HEK293T (cell line): Measurements from ENCODE around the gene SPTBN4.
"Not testable (repeated sequence)": the region's sequence is repeated elsewhere in the genome, so short reads cannot be mapped to it uniquely, and the experiment has no call there.

Source experiments
- CTCF ChIA-PET: fragments of 350-600 bp; formaldehyde crosslinking; extraction: SDS; loops from one replicate; lab custom pipeline; 2021; ENCODE audit warnings: antibody characterized with exemption, inconsistent platforms; lab: Yijun Ruan, JAX
- POLR2A ChIA-PET: fragments of 350-600 bp; formaldehyde crosslinking; extraction: SDS; loops from one replicate; lab custom pipeline; 2020; ENCODE audit warnings: antibody characterized with exemption, inconsistent platforms; lab: Yijun Ruan, JAX
- DNase-seq: peaks from one replicate; pipeline ENCODE4 v3.0.0; 2012; ENCODE audit warnings: mixed read lengths; ENCODE audit errors: extremely low spot score
- ARNT ChIP-seq: fragments of 450-650 bp; IDR thresholded peaks from 2 replicates; pipeline ENCODE4 v1.6.1; 2017; ENCODE audit warnings: mild to moderate bottlenecking
- BHLHE40 ChIP-seq: fragments of 450-650 bp; IDR thresholded peaks from 2 replicates; pipeline ENCODE4 v1.6.1; 2016; ENCODE audit warnings: mild to moderate bottlenecking, moderate library complexity, borderline replicate concordance
- CTBP1 ChIP-seq: fragments of 450-650 bp; IDR thresholded peaks from 2 replicates; pipeline ENCODE4 v1.6.1; 2016; ENCODE audit warnings: borderline replicate concordance
- ELF4 ChIP-seq: fragments of 450-650 bp; IDR thresholded peaks from 2 replicates; pipeline ENCODE4 v1.6.1; 2017; ENCODE audit warnings: antibody characterized with exemption
- FOXA1 ChIP-seq: fragments of 450-650 bp; IDR thresholded peaks from 2 replicates; pipeline ENCODE4 v1.6.1; 2016; ENCODE audit warnings: mild to moderate bottlenecking
- FOXK2 ChIP-seq: fragments of 450-650 bp; IDR thresholded peaks from 2 replicates; pipeline ENCODE4 v1.6.1; 2016; ENCODE audit warnings: mild to moderate bottlenecking
- FOXM1 ChIP-seq: fragments of 450-650 bp; IDR thresholded peaks from 2 replicates; pipeline ENCODE4 v1.6.1; 2017; ENCODE audit warnings: mild to moderate bottlenecking, borderline replicate concordance
- HDGF ChIP-seq: fragments of 450-650 bp; IDR thresholded peaks from 2 replicates; pipeline ENCODE4 v1.6.1; 2017; ENCODE audit warnings: antibody characterized with exemption, borderline replicate concordance
- L3MBTL2 ChIP-seq: fragments of 450-650 bp; conservative IDR thresholded peaks from 2 replicates; pipeline ENCODE4 v1.6.1; 2016; ENCODE audit warnings: mild to moderate bottlenecking
- LEF1 ChIP-seq: fragments of 450-650 bp; IDR thresholded peaks from 2 replicates; pipeline ENCODE4 v1.6.1; 2017; ENCODE audit warnings: mild to moderate bottlenecking, borderline replicate concordance
- NFRKB ChIP-seq: fragments of 450-650 bp; IDR thresholded peaks from 2 replicates; pipeline ENCODE4 v1.6.1; 2016; ENCODE audit warnings: mild to moderate bottlenecking, moderate library complexity
- PKNOX1 ChIP-seq: fragments of 450-650 bp; IDR thresholded peaks from 2 replicates; pipeline ENCODE4 v1.6.1; 2016
- SP1 ChIP-seq: fragments of 450-650 bp; IDR thresholded peaks from 2 replicates; pipeline ENCODE4 v1.6.1; 2017
- SUZ12 ChIP-seq: fragments of 450-650 bp; IDR thresholded peaks from 2 replicates; pipeline ENCODE4 v1.6.1; 2016; ENCODE audit warnings: mild to moderate bottlenecking
- TARDBP ChIP-seq: fragments of 450-650 bp; IDR thresholded peaks from 2 replicates; pipeline ENCODE4 v1.6.1; 2016
- ZNF384 ChIP-seq: fragments of 450-650 bp; IDR thresholded peaks from 2 replicates; pipeline ENCODE4 v1.6.1; 2016

The SPTBN4 gene

GRCh38 chr19:40469011-40469410 is 2.2 kb downstream of the SPTBN4 start:
- CTCF ChIA-PET, result no interaction called here
- POLR2A ChIA-PET, result no interaction called here
- TF ChIP-seq FOXK2, result no peak
- TF ChIP-seq ELF4, result no peak
- no peak for TF ChIP-seq ZNF384
- no peak for TF ChIP-seq CTBP1
- no peak for TF ChIP-seq HDGF
- TF ChIP-seq FOXM1, result no peak
- no peak for TF ChIP-seq LEF1
- TF ChIP-seq SP1, result no peak
- TF ChIP-seq BHLHE40, result no peak
- no peak for TF ChIP-seq PKNOX1
- no peak for TF ChIP-seq L3MBTL2
- TF ChIP-seq FOXA1, result no peak
- TF ChIP-seq TARDBP, result no peak
- TF ChIP-seq ARNT, result no peak
- DNase-seq, result no peak

- CTCF ChIA-PET, result no interaction called here
- POLR2A ChIA-PET, result no interaction called here
- DNase-seq, result no peak
Measured at GRCh38 chr19:40471111-40471510, 4.3 kb downstream of the SPTBN4 start.

GRCh38 chr19:40472516-40472915 is 5.7 kb downstream of the SPTBN4 start:
- no peak for DNase-seq
- ChIA-PET POLR2A (no interaction called here), CTCF (no interaction called here)
- no peak for TF ChIP-seq L3MBTL2
- no peak for TF ChIP-seq FOXA1
- no peak for TF ChIP-seq NFRKB
- no peak for TF ChIP-seq PKNOX1
- no peak for TF ChIP-seq ARNT
- TF ChIP-seq ZNF384, result no peak
- TF ChIP-seq FOXM1, result no peak
- TF ChIP-seq SP1, result no peak
- no peak for TF ChIP-seq FOXK2
- no peak for TF ChIP-seq BHLHE40
- TF ChIP-seq TARDBP, result no peak
- TF ChIP-seq LEF1, result no peak
- TF ChIP-seq SUZ12, result no peak
- TF ChIP-seq HDGF, result no peak
- TF ChIP-seq ELF4, result no peak
- TF ChIP-seq CTBP1, result no peak

More at GRCh38 chr19:40471111-40471510, 4.3 kb downstream of the SPTBN4 start:
- TF ChIP-seq ZNF384, result no peak
- TF ChIP-seq ARNT, result no peak
- no peak for TF ChIP-seq SP1
- TF ChIP-seq PKNOX1, result no peak
- no peak for TF ChIP-seq L3MBTL2
- TF ChIP-seq SUZ12, result no peak
- no peak for TF ChIP-seq TARDBP
- TF ChIP-seq NFRKB, result no peak
- TF ChIP-seq HDGF, result no peak
- no peak for TF ChIP-seq ELF4
- no peak for TF ChIP-seq FOXM1

- POLR2A ChIA-PET, result interaction anchor here (1.0 kb wide), 1 partner anchor 41 kb away, joined by 3 read pairs; no protein-coding TSS in a partner anchor
- TF ChIP-seq ZNF384 (no peak), HDGF (no peak), SP1 (no peak), PKNOX1 (no peak), TARDBP (no peak), FOXK2 (no peak), CTBP1 (no peak), ELF4 (no peak), FOXA1 (no peak)
- no peak for DNase-seq
- CTCF ChIA-PET, result no interaction called here
Measured at GRCh38 chr19:40474737-40475136, 7.9 kb downstream of the SPTBN4 start.

GRCh38 chr19:40475878-40476644 is 9.3 kb downstream of the SPTBN4 start:
- ChIA-PET CTCF (interaction anchor here (0.6 to 1.1 kb wide), 2 partner anchors 12 to 51 kb away, joined by 3 to 4 read pairs; no protein-coding TSS in a partner anchor), POLR2A (interaction anchor here (0.7 to 1.2 kb wide), 2 partner anchors 12 to 23 kb away, joined by 3 to 4 read pairs; no protein-coding TSS in a partner anchor)
- DNase-seq, result not testable (repeated sequence)

GRCh38 chr19:40486017-40486416 is 19.2 kb downstream of the SPTBN4 start:
- POLR2A ChIA-PET, result no interaction called here
- no peak for DNase-seq
- TF ChIP-seq NFRKB, result no peak
- no peak for TF ChIP-seq ZNF384
- TF ChIP-seq ARNT, result no peak
- no peak for TF ChIP-seq SUZ12
- no peak for TF ChIP-seq SP1
- no peak for TF ChIP-seq FOXA1
- no peak for TF ChIP-seq TARDBP
- no peak for TF ChIP-seq CTBP1
- TF ChIP-seq HDGF, result no peak
- TF ChIP-seq FOXM1, result no peak
- no peak for TF ChIP-seq LEF1
- TF ChIP-seq ELF4, result no peak
- no peak for TF ChIP-seq L3MBTL2
- TF ChIP-seq PKNOX1, result no peak
- no peak for TF ChIP-seq BHLHE40
- no peak for TF ChIP-seq FOXK2
- CTCF ChIA-PET, result no interaction called here
